Measurements from ENCODE around the gene FNBP1. TPM values are rescaled to one million over a fixed set of nuclear protein-coding genes. Genes with fewer than 3 reads are reported as not detected.

FNBP1 gene
- polyA plus RNA-seq, 3 donors, result 40.9 to 53.7 (median 47.7) TPM

Other genes starting within 250 kb of the FNBP1 start
- 10 to 100 TPM; 21.1 to 23.4 (median 21.6) TPM for gene TOR1B, start 240.0 kb downstream of the FNBP1 start, polyA plus RNA-seq (ENCODE audit: insufficient read length in 3 of 3)
- 10 to 100 TPM; 39.2 to 44.0 (median 40.0) TPM for gene TOR1A, start 219.1 kb downstream of the FNBP1 start, polyA plus RNA-seq (ENCODE audit: insufficient read length in 3 of 3)
- gene C9orf78, start 207.9 kb downstream of the FNBP1 start, polyA plus RNA-seq (ENCODE audit: insufficient read length in 3 of 3), result 10 to 100 TPM; 54.8 to 78.6 (median 66.2) TPM
- 10 to 100 TPM; 22.4 to 27.8 (median 22.6) TPM for gene USP20, start 207.7 kb downstream of the FNBP1 start, polyA plus RNA-seq (ENCODE audit: insufficient read length in 3 of 3)
- 10 to 100 TPM; 53.3 to 58.7 (median 56.5) TPM for gene GPR107, start 10.7 kb upstream of the FNBP1 start, polyA plus RNA-seq (ENCODE audit: insufficient read length in 3 of 3)
- 10 to 100 TPM; 25.1 to 29.6 (median 27.7) TPM for gene NCS1, start 129.2 kb upstream of the FNBP1 start, polyA plus RNA-seq (ENCODE audit: insufficient read length in 3 of 3)
- 1 to 10 TPM; 1.2 to 1.8 (median 1.6) TPM for gene HMCN2, start 222.6 kb upstream of the FNBP1 start, polyA plus RNA-seq (ENCODE audit: insufficient read length in 3 of 3)